GM21381 (cell line): Measurements from ENCODE around the gene SPHKAP.
A peak's percentile ranks its signal among the peaks of the same experiment; 100 is the strongest.
"Not testable (repeated sequence)": the region's sequence is repeated elsewhere in the genome, so short reads cannot be mapped to it uniquely, and the experiment has no call there.

Source experiments
- ATAC-seq: cut with Tn5 transposase; IDR thresholded peaks from one replicate; pipeline ENCODE4 v1.9.1; 2021; ENCODE audit warnings: mild to moderate bottlenecking, moderate library complexity; ENCODE audit not compliant: unreplicated experiment

The SPHKAP gene, protein sequence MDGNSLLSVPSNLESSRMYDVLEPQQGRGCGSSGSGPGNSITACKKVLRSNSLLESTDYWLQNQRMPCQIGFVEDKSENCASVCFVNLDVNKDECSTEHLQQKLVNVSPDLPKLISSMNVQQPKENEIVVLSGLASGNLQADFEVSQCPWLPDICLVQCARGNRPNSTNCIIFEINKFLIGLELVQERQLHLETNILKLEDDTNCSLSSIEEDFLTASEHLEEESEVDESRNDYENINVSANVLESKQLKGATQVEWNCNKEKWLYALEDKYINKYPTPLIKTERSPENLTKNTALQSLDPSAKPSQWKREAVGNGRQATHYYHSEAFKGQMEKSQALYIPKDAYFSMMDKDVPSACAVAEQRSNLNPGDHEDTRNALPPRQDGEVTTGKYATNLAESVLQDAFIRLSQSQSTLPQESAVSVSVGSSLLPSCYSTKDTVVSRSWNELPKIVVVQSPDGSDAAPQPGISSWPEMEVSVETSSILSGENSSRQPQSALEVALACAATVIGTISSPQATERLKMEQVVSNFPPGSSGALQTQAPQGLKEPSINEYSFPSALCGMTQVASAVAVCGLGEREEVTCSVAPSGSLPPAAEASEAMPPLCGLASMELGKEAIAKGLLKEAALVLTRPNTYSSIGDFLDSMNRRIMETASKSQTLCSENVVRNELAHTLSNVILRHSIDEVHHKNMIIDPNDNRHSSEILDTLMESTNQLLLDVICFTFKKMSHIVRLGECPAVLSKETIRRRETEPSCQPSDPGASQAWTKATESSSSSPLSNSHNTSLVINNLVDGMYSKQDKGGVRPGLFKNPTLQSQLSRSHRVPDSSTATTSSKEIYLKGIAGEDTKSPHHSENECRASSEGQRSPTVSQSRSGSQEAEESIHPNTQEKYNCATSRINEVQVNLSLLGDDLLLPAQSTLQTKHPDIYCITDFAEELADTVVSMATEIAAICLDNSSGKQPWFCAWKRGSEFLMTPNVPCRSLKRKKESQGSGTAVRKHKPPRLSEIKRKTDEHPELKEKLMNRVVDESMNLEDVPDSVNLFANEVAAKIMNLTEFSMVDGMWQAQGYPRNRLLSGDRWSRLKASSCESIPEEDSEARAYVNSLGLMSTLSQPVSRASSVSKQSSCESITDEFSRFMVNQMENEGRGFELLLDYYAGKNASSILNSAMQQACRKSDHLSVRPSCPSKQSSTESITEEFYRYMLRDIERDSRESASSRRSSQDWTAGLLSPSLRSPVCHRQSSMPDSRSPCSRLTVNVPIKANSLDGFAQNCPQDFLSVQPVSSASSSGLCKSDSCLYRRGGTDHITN (N-terminal part only)

DNA sequence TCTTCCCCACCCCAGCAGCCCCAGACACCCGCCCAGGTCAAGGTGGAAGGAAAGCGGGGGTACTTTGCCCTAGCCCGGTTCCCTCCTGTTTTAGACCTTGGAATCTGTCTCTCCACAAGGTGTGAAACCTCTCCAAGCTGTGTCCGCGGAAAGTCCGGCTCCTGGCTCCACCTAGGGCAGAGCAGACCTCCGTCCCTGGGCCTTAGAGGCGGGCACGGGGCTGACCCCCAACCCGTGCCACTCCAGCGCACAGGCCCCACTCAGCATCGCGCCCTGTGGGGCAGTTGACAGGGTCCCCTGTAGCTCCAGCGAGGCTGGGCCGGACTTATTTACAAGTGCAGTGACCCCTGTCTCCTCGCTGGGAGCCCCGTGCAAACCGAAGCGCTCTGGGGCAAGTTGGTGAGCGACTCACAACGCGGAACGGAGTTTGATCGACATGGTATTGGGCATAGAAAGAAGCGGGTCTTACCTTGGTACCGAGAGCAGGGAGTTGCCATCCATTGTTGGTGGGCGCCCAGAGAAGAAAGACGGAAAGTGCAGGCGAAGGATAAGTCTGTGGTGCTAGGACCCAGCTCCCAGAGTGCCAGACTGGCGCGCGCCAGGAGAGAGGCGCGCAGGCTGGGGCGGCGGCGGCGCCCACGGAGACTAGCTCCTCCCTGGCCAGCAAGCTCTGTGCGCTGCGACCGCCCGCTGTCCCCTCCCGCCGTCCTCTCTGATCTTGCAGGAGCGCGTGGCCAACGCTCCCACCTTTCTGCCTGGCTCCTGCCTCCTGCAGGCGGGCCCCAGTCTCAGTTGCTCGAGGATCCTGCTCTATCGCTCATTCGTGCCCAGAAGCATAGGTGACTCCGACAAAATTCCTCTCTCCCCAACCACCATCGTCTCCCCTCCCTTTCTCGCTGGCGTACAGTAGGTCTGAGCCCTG, at the start of gene SPHKAP:
SPHKAP (minus strand) TSS at position 590 of the 922 bp plus-strand sequence; CDS start at position 501, 89 bp downstream.
- no peak for ATAC-seq

DNA sequence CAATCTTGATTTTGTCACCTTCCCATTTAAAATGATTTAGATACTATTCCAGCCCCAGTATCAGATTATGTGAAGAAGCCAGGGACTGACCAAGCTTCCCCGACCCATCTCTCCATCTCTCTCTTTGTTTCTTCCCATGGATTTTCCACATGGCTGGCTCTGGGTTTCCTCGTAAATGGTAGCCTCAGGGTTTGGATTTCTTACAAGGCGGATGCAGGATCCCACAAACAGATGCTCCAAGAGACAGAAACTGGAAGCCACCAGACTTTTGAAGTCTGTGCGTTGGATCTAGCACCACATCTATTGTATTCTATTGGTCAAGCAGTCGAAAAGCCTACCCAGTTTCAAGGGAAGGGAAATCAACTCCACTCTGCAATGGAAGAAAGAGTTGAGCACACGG, 46.0 kb upstream of the SPHKAP start:
- ATAC-seq, result no peak

DNA sequence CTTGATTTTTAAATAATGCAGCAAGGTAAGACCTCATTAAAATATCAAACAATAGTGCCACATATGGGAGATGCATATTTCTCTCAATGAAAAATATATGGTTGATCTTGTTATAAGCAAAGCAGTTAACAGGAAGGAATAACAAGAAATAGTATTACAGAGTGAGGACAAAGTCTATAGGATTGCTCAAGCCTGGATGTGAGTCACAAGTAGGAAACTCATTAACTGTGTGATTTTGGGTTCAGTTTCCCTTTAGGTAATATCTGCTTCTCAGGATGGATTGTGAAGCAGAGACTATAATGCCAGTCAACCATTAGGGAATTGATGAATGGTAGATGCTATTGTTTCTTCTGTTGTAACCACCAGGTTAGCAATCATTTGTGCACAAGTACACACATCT, 42.9 kb upstream of the SPHKAP start:
- ATAC-seq, result no peak

DNA sequence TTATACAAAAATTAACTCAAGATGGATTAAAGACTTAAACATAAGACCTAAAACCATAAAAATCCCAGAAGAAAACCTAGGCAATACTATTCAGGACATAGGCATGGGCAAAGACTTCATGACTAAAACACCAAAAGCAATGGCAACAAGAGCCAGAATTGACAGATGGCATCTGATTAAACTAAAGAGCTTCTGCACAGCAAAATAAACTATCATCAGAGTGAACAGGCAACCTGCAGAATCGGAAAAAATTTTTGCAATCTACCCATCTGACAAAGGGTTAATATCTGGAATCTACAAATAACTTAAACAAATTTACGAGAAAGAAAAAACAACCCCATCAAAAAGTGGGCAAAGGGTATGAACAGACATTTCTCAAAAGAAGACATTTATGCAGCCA, 37.1 kb upstream of the SPHKAP start:
- not testable (repeated sequence) for ATAC-seq

DNA sequence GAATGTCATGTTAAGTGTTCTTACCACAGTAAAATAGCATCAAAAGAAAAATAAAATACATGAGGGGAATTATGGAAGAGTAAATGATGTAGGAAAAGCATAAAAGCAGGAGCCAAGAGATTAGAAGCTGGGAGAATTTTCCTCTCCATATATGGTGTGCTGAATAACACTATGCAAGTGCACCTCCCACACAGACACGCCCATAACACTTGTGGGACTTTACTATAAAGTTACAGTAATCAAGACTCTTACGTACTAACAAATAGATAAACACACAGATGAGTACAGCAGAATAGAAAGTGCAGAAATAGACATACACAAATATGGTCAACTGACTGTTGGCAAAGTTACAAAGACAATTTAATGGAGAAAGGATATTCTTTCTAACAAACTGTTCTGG, 16.0 kb upstream of the SPHKAP start:
- ATAC-seq, result no peak

DNA sequence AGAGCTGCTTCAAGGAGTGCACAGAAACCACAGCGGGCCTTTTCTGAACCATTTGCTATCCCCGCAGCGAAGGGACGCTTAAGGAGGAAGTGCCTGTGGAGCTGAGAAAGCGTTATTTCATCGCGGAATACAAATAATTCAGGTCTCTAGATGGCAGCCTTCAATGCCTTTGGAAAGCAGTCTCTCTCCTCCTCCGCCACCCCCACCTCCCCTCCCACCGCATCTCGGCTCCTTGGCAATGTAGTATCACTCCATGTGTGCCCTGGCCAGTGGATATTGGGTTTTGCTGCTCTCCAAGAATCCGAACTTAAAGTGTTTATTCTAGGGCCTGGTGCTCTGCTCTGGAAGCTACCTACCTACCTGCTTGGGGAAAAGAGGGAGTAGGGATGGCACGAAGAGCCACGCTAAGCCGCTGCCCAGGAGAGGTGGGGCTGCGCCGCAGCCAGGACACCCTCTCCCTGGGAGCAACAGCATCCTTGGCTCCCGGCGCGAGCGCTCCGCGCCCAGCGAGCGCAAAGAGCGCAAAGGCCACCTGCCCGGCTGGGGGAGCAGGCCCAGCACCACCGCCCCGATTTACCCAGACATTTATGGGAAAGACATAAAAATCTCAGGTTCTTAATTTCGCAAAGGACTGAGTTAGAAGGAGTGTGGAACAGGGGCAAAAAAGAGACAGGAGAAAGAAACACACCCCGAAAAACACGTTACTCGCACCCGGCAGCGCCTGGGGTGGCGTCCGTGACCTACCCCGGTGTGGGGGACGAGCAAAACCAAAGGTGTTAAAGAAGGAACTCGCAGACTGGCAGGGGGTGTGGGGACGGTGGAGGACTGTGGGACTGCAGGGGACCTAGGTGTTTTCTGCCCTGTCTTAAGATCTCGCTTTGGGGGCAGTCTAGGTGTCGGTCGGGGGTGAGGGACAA, 1.0 kb downstream of the SPHKAP start:
- no peak for ATAC-seq

DNA sequence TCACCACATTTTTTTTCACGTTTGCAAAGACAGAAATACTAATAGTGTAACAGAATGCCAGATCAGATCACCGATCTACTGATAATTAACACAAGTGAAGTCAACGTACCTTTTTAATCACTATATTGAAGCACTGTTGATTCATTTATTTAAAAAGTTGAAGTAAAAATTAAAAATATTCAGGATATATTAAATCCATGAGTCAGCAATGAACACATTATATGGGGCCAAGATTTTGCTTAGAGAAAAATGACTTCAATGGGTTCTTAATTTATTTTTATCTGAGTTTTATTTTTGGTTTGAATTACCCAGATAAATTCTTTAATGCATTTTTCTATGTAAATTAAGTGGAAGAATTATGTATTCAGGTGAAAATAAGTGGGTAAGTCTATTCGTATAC, 14.2 kb downstream of the SPHKAP start:
- ATAC-seq, result no peak

DNA sequence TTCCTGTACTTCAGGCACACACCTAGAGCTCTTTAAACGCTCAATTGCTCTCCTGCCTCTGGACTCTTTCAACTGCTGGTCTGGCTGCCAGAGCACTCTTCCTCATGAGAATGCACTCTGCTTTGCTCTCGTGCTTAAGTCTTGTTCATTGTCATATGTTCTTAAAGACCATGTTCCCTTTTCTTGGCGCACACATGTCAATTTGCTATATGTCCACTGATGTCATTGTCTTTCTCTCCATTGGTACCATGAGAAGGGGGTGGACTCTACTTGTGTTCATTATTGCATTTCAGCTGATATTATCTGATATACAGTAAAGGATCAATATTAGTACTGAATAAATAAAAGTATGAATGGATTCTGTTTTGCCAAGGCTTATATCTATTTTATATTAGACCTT, 16.8 kb downstream of the SPHKAP start:
- no peak for ATAC-seq

DNA sequence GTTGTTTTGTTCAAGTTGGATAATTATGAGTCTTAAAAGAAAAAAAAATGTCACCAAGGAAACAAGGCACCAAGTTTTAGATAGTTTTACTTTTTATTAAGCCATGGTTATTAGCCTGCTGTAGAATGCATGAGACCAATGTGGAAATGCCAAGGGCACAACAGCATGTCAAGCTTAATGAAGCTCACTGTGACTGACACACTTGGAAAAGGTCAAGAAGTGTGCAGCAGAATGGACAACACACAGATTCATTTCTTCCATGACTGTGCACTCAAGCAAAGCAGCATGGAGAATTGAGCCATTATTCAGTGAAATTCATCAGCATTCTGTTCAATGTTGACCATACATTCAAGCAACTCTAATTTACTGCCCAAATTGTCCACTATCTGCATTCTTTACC, 23.6 kb downstream of the SPHKAP start:
- no peak for ATAC-seq

DNA sequence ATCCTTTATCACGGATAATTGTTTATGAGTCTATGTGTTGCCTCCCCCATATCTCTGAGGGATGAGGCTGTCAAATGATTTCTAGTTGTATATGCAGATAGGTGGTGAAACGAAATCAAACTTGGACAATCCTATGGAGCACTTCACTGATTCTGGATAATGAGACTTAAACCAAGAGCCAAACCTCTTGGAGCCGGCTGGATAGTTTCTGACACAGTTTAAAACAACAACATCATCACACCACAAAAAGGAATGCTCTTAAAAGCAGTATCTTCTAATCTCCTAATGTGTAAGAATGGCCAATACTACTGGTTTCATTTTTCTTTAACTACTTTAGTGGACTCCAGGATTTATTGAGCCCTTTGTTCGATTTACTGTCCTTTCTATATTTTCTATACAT, 36.5 kb downstream of the SPHKAP start:
- no peak for ATAC-seq

DNA sequence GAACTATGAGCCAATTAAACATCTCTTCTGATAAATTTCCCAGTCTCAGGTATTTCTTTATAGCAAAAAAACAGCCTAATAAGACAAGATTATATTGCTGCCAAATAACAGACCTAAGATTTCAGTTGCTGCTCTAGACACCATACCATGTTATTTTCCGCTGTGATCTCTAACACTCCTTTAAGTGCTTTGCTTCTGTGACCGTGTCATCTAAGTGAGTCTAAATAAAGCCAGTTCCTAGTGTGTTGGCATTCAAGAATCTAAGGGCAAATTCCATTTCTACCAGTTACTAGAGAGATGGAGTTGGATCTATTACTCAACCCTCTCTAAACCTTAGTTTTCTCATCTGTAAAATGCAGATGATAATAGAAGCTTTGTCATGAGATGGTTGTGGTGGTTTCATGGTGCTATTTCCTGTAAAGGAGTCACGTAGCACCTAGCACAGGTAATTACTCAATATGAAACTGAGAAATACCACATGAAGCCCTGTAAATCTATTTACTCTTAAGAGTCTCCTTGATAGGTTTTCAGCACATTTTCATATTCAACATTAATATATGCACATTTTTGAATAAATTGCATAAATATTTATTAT, 40.5 kb downstream of the SPHKAP start:
- peak; percentile 90 for ATAC-seq

DNA sequence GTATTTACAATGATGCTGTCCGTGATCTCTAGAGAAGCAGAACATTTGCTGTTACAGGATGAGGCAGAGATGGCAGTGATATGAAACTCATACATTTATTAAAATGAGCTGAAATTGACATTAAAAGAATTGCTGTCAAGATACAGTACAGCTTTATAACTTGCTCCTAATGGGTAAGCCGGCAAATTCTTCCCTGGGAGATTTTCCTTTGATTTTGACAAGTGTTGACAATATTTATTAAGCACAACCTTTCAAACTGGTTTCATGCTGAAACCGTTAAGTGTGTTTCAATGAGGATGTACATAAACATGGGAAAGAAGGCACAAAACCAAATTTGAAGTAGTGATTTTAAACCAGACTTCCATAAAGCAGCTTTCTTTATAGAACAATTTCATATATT, 45.5 kb downstream of the SPHKAP start:
- no peak for ATAC-seq

DNA sequence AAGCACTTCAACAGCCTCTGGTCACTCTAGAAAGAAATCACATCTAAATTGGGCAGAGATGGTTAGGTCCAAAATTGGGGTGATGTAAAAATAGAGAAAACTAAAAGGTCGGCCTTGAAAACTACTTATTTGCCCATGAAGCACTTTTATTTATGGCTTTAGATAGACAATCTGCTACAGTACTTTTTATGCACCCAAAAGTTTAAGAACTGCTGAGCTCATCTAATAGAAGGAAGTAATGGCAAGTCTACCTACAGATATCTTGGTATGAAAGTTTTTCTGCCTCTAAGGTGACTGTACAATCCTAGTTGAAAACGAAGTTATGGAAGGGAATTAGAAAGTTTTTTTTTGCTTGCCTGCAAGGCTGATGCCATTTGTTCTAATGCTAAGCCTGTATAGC, 46.2 kb downstream of the SPHKAP start:
- no peak for ATAC-seq

DNA sequence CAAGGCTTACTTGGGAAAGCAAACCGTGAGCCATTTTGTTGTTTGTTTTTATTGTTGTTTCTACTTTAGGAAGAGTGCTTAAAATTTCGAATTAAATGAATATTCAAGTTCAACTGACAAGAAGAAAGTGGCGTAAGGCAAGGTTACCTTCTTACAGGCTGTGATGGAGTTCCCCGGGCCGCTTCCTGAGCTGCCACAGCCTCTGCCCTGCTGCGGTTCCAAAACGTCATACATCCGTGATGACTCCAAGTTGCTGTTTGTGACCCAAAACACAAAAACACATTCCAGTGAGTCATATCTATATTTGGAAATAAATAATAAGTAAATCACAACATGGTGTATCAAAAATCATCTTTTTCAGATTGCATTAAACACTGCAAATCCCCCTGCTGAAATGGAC, 49.7 kb downstream of the SPHKAP start:
- no peak for ATAC-seq

DNA sequence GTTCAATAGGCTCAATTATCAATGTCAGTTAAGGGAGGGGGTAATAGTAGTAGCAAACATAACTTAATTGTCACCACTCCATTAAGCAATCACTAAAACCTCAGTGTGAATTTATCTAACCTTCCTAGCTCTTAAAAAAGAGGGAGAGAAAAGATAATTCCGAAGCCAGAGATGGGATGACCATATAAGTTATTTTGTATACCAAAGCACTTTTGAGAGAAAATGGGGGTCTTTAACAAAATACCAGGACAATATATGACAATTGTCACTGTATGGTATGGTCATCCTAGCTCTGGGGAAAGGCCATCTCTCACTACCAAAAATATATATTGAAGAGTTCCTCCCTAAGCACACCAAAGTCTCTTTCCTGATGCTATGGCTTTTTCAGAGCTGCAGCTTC, 55.1 kb downstream of the SPHKAP start:
- no peak for ATAC-seq

DNA sequence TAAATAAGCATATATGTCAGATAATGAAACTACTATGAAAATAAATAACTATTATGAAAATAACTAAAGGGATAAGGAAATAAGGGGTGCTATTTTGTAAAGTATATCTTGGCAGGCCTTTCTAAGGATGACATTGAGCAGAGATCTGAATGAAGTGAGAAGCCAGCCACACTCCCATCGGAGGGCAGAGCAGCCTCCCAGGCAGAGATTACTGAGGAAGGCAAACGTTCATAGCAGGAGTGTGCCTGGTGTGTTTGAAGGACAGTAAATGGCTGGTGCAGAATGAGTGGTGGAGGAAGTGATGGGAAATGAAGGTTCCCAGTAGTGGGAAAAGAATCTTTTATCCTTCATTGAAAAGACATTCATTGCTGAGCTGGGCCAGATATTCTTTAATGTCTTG, 62.5 kb downstream of the SPHKAP start:
- no peak for ATAC-seq

DNA sequence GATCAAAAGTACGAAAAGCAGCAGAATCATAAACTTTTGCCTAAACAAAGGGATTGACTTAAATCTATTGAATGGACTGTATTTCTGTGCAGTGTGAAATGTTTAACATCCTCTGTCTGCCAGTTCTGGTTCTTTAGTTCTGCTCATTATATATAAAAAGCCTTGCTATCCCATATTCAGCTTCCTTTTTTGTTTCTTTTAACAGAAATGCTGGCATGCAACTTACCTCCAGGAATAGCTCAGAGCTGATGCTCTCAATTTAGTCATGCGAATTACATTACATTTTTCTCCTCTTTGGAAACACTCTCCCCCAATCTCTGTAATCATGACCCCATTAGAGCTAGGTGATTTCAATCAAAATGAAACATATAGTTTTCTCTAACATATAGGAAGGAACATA, 73.6 kb downstream of the SPHKAP start:
- ATAC-seq, result no peak

DNA sequence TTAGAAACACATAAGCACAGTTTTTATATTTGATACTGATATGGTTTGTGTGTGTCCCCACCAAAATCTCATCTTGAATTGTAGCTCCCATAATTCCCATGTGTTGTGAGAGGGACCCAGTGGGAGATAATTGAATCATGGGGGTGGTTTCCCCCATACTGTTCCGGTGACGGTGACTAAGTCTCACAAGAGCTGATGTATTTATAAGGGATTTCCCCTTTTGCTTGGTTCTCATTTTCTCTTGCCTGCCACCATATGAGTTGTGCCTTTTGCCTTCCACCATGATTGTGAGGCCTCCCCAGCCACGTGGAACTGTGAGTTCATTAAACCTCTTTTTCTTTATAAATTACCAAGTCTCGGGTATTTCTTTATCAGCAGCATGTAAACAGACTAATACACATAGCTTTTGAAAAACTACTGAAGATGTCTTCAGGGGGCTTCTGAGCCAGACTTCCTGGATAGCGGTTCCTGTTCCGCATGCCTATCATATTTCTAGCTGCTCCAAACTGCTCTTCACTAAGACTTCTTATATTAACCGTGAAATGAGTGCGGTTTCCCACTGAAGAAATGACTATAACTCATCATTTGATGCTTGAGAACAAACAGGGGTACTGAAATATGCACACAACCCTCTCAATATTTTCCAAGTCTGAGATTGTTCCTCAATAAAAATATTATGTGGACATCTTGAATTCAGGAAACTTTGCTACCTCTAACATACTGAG, 75.8 kb downstream of the SPHKAP start:
- no peak for ATAC-seq
